ENCODE data around the gene FBXL15. TPM values are rescaled to one million over a fixed set of nuclear protein-coding genes. Genes with fewer than 3 reads are reported as not detected.

Gene FBXL15
- total RNA-seq, 1 experiment from 2014 or later: 11.0 TPM

DNA sequence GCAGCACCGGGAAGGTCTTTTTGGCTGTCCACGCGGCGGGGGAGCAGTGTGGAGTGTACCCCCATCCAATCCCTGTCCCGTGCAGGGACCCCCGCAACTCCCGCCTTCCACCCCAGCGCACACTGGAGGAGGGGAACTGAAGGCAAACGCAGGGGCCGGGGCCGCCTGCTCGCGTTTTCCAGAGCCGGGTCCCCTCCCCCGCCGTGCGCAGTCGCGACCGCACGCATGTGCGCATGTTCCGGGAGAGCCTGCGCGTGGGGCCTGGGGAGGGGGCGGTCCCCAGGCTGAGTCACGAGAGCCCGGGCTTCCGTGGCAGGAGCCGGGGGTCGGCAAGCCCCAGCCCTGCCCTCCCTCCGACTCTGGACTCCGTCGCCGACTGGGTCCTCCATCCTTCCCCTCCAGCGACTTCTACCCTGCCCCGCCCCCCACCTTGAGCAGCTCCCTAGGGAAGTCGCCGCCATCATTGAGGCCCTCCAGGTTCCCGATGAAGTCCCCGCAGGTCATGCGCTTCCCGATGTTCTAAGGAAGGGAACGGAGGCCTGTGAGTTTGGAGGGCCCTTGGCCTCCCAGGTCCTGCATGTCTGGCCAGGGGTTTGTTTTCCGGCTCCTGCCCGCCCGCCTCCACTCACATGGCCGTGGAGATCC, 10.1 kb upstream of the FBXL15 start:
- no peak overlapping the region for H3K4me3 ChIP-seq
- H3K27ac ChIP-seq: no peak overlapping the region
- H3K36me3 ChIP-seq: no peaks in the 10 kb centered on the region
- no peaks in the 10 kb centered on the region for H3K9me3 ChIP-seq (replicated peaks)
- peaks cover 8% of the 10 kb centered on the region for H3K4me1 ChIP-seq (replicated peaks)
- H3K27me3 ChIP-seq (replicated peaks): peaks cover 74% of the 10 kb centered on the region
- peak in 1 of 2 experiments; percentile 41 for DNase-seq (ENCODE audit: low read depth in 1 of 2, low spot score in 2 of 2)

DNA sequence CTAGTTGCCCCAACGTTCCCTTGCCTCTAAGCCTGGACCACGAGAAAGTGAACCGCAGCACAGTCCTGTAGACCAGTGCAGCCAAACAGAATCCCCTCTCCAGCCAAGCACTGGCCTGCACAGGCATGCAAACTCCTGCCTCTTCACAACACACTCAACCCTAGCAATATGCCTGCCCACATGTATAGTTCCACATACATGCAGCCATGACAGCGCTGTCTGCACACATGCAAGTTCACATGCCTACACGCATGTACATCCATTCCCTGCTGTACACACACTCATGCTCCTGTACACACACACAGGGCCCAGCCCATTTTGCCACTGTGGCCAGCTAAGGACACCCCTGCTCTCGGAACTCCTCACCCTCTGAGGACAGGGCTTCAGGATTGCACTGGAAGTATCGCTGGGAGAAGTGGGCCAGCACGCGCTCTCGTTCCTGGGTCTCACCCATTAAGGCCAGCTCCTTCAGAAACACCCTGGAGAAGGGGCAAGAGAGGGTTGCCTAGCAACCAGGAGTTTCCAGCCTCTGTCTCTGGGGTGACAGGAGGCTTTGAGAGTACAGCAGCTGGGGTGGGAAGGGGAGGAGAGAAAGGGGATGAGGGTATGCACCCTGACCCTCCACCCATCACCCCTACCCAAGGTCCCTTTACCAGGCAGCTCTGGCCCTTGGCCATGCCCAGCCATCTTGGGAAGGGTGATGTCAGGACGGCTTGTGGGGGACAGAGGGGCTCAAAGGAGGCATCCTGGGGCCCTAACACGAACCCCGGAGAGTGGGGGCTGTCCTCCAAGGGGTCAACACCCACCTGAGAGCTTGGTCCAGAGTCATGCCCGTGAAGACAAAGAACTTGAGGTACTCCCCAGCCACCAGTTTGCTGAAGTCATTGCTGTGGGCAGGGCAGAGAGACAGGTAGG, 9.0 kb upstream of the FBXL15 start:
- Histone ChIP-seq H3K36me3 (no peaks in the 10 kb centered on the region), H3K4me1 (replicated peaks) (peaks cover 8% of the 10 kb centered on the region), H3K27me3 (replicated peaks) (peaks cover 79% of the 10 kb centered on the region), H3K27ac (no peak overlapping the region), H3K9me3 (replicated peaks) (no peaks in the 10 kb centered on the region), H3K4me3 (no peak overlapping the region)
- DNase-seq (ENCODE audit: low read depth in 1 of 2, low spot score in 2 of 2): peak in 1 of 2 experiments; percentile 41

DNA sequence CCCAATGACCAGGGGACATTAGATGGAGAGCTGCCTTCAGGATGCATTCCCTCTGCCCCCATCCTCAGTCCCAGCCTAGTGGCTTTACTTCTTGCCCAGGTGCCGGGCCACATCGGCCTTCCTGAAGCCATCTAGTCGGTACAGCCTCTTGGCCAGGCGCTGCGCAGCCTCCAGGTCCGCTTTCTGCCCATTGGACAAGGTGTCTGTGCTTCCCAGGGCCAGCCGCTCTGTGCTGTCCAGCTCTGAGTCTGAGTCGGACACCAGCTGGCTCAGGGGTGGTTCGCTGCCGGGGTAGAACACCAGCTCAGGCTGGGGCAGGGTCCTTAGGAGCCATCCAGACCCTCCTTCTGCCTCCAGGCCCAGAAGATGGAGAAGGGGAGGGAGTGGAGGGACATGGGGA, 8.3 kb upstream of the FBXL15 start:
- DNase-seq (ENCODE audit: low read depth in 1 of 2, low spot score in 2 of 2): no peak
- Histone ChIP-seq H3K9me3 (replicated peaks) (no peaks in the 10 kb centered on the region), H3K27me3 (replicated peaks) (peaks cover 78% of the 10 kb centered on the region), H3K4me3 (no peak overlapping the region), H3K27ac (no peak overlapping the region), H3K4me1 (replicated peaks) (peaks cover 8% of the 10 kb centered on the region), H3K36me3 (no peaks in the 10 kb centered on the region)

DNA sequence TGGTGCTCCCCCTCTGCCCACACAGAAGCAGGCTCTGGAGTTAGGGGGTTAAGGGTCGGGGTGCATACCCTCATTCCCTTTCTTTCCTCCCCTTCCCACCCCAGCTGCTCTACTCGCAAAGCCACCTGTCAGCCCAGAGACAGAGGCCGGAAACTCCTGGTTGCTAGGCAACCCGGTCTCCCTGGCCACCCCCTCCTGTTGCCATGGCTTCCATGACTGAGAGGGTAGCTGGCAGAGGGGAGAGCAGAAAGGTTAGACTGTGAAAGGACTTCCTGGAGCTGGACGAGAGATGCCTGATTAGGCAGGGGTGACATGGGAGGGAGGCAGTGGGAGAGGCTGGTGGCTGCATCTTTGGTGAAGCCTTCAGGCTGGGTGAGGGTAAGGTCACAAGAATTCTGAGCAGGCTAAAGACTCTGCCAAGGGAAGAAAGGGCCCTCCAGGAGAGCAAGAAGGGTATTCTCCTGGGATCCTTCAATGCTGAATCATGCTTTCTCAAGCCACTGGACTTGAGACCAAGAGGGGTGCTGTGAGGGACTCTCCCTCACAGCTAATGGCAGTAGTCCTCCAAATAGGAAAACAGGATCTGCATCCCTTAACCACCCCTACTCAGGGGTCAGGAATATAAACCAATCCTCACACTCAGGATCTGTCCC, 7.5 kb upstream of the FBXL15 start:
- no peak overlapping the region for H3K27ac ChIP-seq
- H3K4me1 ChIP-seq (replicated peaks): peaks cover 8% of the 10 kb centered on the region
- no peak for DNase-seq (ENCODE audit: low read depth in 1 of 2, low spot score in 2 of 2)
- H3K36me3 ChIP-seq: no peaks in the 10 kb centered on the region
- no peaks in the 10 kb centered on the region for H3K9me3 ChIP-seq (replicated peaks)
- peaks cover 74% of the 10 kb centered on the region for H3K27me3 ChIP-seq (replicated peaks)
- no peak overlapping the region for H3K4me3 ChIP-seq

DNA sequence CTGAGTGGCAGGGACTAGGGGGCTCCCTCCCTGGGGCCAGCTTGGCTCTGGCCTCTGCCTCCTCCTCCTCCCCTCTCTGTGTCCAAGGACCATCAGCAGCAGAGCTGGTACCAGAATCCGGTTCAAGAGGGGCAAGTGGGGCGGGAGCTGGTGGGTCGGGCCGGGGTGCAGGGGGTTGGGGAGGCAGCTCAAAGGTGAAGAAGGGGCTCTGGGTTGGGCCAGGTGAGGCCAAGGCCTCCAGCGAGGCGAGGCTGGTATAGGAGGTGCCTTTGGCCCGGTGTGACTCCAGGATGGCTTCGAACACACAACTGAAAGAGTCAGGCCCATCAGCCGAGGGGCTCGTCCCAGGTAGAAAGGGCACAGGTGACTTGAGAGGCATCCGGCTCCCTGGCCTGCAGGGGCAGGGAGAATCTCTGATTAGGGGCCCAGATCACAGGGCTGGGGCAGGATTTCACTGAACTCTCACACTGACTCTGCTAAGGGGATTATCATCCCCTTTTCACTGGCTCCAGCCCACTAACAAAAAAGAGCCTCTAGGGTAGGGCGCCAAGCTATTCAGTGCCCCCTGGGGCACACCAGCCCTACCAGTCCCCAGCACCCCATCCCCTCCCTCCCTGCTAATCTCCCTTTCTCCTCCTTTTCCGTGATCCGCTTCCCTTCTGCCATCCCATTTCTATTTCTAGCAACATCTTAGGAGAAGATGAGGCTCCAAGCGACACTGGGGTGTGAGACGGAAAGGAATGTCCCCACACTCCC, 6.7 kb upstream of the FBXL15 start:
- H3K4me3 ChIP-seq: no peak overlapping the region
- no peak for DNase-seq (ENCODE audit: low read depth in 1 of 2, low spot score in 2 of 2)
- no peaks in the 10 kb centered on the region for H3K36me3 ChIP-seq
- H3K4me1 ChIP-seq (replicated peaks): peaks cover 5% of the 10 kb centered on the region
- peaks cover 72% of the 10 kb centered on the region for H3K27me3 ChIP-seq (replicated peaks)
- H3K27ac ChIP-seq: no peak overlapping the region
- H3K9me3 ChIP-seq (replicated peaks): no peaks in the 10 kb centered on the region

DNA sequence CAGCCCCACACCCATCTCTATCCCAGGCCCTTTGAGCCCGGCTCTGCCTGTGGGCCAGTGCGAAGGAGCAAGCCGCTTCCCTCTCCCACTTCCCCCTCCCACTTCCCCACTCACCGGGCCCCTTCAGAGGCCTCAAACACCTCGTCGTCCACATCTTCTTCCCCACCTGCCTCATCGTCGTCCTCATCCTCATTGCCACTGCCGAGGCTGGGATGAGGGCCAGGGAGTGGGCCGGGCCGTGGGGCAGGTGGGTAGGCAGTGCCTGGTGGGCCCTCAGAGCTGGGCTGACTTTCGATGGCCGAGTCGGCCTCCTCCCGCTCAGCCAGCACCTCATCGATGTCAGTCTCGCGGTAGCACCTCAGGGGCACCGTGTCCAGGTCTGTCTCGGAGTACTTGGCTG, 5.9 kb upstream of the FBXL15 start:
- Histone ChIP-seq H3K27me3 (replicated peaks) (peaks cover 70% of the 10 kb centered on the region), H3K4me3 (no peak overlapping the region), H3K36me3 (no peaks in the 10 kb centered on the region), H3K9me3 (replicated peaks) (no peaks in the 10 kb centered on the region), H3K27ac (no peak overlapping the region), H3K4me1 (replicated peaks) (peaks cover 8% of the 10 kb centered on the region)
- no peak for DNase-seq (ENCODE audit: low read depth in 1 of 2, low spot score in 2 of 2)

DNA sequence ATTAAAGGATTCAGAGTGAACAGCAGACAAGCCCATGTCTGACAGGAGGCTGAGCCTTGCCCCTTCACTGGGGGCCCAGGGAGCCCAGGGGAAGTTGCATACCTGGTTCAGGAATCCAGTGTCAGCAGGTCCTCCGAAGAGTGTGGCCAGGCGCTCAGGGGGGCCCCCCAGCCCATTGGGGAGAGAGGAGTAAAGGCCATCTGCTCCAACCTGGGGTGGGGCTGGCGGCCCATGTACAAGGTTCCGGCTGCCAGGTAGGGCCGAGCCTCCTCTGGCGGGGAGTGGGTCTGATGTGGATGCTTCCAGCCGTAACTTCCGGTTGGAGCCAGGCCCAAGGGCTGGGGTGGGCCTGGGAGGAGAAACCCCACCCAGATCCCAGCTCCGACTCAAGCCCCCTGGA, 4.4 kb upstream of the FBXL15 start:
- H3K36me3 ChIP-seq: no peaks in the 10 kb centered on the region
- DNase-seq (ENCODE audit: low read depth in 1 of 2, low spot score in 2 of 2): no peak
- no peak overlapping the region for H3K4me3 ChIP-seq
- H3K4me1 ChIP-seq (replicated peaks): peaks cover 16% of the 10 kb centered on the region
- peaks cover 55% of the 10 kb centered on the region for H3K27me3 ChIP-seq (replicated peaks)
- no peaks in the 10 kb centered on the region for H3K9me3 ChIP-seq (replicated peaks)
- no peak overlapping the region for H3K27ac ChIP-seq

DNA sequence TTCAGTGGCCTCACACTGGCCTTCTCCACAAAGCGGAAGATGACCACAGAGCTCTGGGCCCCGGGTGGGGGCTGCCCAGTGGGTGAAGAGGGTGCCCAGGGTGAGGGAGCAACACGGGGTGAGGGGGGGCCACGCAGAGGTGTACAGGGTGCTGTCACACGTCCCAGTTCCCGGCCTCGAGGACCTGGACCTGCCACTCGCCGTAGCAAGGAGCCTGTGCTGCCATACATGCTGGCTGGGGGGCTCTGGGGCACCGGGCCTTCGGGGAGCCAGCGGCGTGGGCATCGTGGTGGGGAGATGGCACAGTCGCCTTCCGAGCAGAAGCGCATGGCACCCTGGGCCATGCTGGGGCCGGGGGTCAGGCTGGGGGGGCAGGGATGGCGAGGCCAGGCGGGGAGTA, 3.9 kb upstream of the FBXL15 start:
- no peak overlapping the region for H3K4me3 ChIP-seq
- H3K36me3 ChIP-seq: peaks cover 2% of the 10 kb centered on the region; the same call in 1 of the 2 replicates
- no peak for DNase-seq (ENCODE audit: low read depth in 1 of 2, low spot score in 2 of 2)
- H3K27me3 ChIP-seq (replicated peaks): peaks cover 50% of the 10 kb centered on the region
- peaks cover 17% of the 10 kb centered on the region for H3K4me1 ChIP-seq (replicated peaks)
- H3K9me3 ChIP-seq (replicated peaks): no peaks in the 10 kb centered on the region
- no peak overlapping the region for H3K27ac ChIP-seq

DNA sequence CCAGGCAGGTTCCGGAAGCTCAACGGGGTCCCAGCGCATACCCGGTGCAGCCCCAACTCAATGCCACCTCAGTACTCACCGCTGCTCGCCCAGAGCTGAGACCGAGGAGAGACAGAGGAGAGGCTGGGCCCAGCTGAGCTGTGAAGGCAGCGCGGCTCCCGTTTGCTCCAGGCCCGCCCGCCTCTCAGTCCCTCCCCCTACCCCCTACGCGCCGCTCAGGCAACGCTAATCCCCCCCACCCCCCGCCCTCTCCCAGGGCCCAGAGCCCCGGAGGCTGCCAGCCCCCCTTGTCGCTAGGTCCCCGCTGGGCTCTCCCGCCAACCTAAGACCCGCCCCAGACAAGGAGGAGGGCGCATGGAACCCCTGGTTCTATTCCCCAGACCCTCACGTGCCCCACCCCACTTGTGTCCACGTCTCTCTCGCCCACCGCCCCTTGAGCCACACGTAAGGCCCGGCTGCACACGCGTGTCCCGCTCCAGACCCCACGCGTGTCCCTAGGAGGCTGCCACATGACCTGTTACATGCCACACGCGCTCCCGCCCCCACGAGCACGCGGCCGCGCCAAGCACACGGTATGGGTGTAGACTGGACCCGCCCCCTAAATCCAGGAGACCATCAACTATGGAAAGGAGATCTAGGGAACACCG, 1.9 kb upstream of the FBXL15 start, which contains the start of gene PSD:
Gene PSD (minus strand): TSS at position 164 of the 647 bp plus-strand sequence. CDS start 1,747 bp downstream, outside the sequence.
- no peaks in the 10 kb centered on the region; the same call in 1 of the 2 replicates for H3K9me3 ChIP-seq (replicated peaks)
- H3K27ac ChIP-seq: no peak within 1 kb of the TSS

DNA sequence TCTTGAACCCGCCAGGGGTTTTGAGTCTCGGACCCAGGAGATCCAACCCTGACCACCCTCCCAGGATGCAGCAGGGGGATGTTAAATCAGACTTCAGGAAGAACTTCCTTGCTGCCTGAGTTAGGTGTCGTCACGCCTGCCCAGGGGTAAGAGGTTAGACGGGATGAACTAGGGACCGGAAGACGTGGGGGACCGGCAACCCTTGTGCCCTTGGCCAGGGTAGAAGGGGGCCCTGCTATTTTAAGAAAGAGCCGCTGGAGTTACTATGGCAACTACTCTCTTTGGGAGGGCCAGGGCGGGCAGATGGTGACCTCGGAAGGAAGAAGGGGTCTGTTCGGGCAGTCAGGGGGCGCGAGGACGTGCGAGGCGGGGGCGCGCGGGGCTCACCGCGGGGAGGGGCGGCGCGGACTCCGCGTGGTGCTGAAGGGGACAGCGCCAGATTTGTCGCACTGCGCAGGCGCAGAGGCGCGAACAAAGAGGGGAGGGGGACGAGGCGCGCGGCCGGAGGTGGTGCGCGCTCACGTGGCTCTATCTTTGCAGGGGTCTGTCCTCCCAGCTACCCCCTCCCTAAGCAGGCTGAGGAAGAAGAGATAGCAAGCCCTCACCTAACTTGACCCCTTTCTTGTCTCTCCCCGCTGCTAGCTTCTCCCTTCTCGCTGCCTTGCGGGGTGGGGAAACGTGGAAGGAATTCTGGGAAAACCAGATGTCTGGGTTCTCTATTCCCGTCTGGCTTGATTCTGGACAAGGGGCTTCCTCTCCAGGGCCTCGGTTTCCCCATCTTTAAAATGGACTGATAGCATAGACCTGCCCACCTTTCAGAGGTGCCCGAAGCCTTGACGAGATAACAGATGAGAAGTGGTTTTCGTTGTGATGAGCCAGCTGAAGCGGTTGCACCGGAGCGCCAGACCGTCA, 1.1 kb upstream of the FBXL15 start:
- Histone ChIP-seq H3K9me3 (replicated peaks) (no peaks in the 10 kb centered on the region; the same call in 1 of the 2 replicates), H3K27ac (no peak overlapping the region), H3K4me1 (replicated peaks) (peaks cover 28% of the 10 kb centered on the region), H3K4me3 (peak overlapping the region; percentile 66), H3K27me3 (replicated peaks) (peaks cover 26% of the 10 kb centered on the region), H3K36me3 (peaks cover 30% of the 10 kb centered on the region)
- peak; percentile 47 to 53 for DNase-seq (ENCODE audit: low read depth in 1 of 2, low spot score in 2 of 2)

More for the DNA sequence above, 1.9 kb upstream of the FBXL15 start, which contains the start of gene PSD:
- peaks cover 28% of the 10 kb centered on the region for H3K4me1 ChIP-seq (replicated peaks)
- H3K4me3 ChIP-seq: peak within 1 kb of the TSS; percentile 66
- H3K27me3 ChIP-seq (replicated peaks): peaks cover 30% of the 10 kb centered on the region
- DNase-seq (ENCODE audit: low read depth in 1 of 2, low spot score in 2 of 2): no peak
- H3K36me3 ChIP-seq: peaks cover 22% of the 10 kb centered on the region

DNA sequence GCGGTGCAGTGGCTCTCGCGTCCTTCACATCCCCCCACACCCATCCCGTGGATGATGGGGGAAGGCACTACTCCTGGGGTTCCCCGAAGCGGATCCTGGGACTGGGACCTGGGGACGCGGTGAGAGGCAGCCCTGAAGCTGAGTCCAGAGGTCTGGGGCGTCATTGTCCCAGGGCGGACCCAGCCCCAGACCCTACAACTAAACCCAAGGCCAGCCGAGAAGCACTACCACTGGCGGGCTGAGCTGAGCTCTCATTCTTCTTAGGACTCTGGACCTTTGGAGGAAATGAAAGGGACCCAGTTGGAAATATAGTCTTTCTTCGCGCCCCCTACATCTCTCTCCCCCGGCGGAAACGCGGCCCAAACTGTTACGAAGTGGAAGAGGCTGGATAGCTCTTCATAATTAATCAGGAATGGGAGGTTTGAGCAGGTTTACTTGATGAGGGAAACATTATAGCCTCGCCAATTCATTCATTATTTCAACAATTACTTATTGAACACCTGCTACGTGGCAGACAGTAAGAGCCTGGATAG, 389 bp upstream of the FBXL15 start:
- Histone ChIP-seq H3K4me3 (peak overlapping the region; percentile 66), H3K36me3 (peaks cover 34% of the 10 kb centered on the region), H3K27ac (no peak overlapping the region), H3K9me3 (replicated peaks) (no peaks in the 10 kb centered on the region; the same call in 1 of the 2 replicates), H3K4me1 (replicated peaks) (peaks cover 28% of the 10 kb centered on the region), H3K27me3 (replicated peaks) (peaks cover 22% of the 10 kb centered on the region)
- no peak for DNase-seq (ENCODE audit: low read depth in 1 of 2, low spot score in 2 of 2)

DNA sequence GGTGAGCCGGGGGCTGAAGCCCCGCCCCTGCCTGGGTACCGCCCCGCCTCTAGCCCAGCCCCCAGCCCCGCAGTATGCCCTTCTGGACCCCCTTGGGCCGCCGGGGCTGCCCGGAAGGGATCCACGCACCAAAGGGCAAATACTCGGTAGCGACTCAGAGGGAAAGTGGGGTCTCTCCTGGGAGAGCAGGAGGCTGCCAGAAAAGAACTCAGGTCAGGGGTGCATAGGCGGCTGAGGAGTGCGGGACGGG, 796 bp downstream of the FBXL15 start:
- Histone ChIP-seq H3K27me3 (replicated peaks) (peaks cover 14% of the 10 kb centered on the region), H3K4me1 (replicated peaks) (peaks cover 28% of the 10 kb centered on the region), H3K9me3 (replicated peaks) (no peaks in the 10 kb centered on the region; the same call in 1 of the 2 replicates), H3K4me3 (peak overlapping the region; percentile 66), H3K36me3 (peaks cover 34% of the 10 kb centered on the region), H3K27ac (no peak overlapping the region)
- no peak for DNase-seq (ENCODE audit: low read depth in 1 of 2, low spot score in 2 of 2)

Data from SJSA1 (cell line).